ENCODE results near the gene TNPO1.

TNPO1 gene

GRCh38 chr5:72936893-72937292, 120.4 kb downstream of the TNPO1 start:
- DNase-seq, result no peak

GRCh38 chr5:72937517-72938061, 121.1 kb downstream of the TNPO1 start:
- DNase-seq, result no peak

DNA sequence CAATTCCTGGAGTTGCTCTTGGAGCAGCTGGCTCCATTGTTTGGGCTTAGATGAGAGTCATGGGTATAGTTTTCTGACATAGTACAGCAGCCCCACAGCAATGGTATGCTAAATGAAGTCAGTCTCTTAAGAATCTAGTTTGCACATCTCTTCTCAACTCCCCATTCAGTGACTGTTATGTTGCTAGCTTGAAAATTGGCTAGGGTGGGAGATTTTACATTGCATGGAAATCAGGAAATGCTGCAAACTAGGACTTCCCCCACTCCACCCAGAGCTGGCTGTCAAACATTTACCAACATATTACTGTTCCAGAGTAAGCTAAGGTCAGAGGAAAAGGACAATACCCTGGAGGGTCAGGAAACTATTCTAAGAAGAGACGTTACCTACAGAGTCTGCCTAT, 121.7 kb downstream of the TNPO1 start:
- no peak for DNase-seq

- no peak for DNase-seq
Measured at GRCh38 chr5:72940082-72940481, 123.6 kb downstream of the TNPO1 start.

GRCh38 chr5:72943307-72943706, 126.8 kb downstream of the TNPO1 start:
- DNase-seq, result no peak

- no peak for DNase-seq
Measured at GRCh38 chr5:72947498-72947897, 131.0 kb downstream of the TNPO1 start.

DNA sequence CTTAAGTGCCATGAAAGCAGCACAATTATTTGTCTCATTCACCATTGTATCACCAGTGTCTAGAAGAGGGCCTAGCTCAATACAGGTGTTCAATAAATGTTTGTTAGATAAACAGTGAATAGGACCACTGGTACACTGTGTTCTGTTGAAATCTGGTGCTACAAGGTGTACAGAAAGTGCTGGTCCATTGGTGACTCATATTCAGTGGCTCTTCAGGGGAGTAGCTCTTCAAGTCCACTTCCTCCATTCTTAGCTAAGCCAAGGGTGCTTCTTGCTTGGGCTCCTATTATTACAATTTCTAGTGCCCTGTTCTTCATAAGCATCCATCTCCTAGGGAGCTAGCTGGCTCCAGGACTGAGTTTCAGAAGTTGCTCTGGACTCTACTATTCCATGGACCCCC, 133.0 kb downstream of the TNPO1 start:
- DNase-seq, result no peak

DNA sequence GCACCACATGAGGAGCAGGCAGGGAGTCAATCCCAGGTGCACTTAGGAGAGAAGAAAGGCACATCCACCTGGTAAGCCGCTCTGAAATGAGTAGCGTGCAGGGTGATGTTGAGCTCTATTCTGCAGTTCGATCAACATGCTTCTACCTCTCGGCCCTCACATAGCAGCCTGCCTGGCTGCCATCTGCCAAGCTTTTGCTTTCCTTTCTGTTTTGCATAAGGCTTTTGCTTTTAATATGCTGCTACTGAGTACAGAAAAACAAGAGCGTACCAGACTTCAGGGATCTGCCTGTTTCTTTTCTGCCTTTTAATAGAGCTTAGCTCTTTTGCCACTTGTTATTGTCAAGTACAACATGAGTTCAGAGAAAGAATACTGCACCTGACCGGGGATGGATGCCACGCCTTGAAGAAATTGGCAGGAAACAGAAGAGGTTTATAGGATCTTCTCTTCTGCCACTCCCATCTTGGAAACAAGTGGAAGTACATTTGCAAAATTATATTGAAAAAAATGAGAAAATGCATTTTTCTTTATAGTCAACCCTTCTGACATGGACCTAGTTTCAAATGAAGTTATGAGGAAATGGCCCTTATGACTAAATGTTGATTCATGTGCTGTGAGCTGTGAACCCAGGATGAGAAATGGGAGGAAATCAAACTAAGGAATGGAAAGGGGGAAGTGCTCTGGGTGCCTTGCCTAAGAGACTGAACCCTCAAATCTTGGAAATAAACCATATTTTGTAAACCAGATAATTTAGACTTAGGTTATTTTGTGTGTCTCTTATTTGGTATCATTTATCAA, 135.4 kb downstream of the TNPO1 start:
- DNase-seq, result no peak

DNA sequence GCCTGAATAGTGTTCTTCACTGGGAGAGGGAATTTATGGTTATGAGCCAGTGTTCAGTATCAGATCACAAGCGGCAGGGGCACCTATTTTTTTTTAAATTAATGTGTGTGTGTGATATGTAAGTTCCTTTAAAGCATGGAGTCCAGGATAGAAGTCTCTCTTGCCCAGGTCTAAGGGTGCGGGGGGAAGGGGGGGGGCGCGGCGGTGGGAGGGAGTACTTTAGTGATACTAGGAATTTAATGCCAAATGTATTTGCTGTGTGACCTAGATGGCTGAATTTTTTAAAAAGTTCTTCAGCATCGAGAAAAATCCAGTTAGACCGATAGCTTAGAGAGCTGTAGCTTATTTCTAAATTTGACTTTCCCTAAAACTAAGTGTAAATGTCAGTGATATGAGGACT, 137.9 kb downstream of the TNPO1 start:
- no peak for DNase-seq

DNA sequence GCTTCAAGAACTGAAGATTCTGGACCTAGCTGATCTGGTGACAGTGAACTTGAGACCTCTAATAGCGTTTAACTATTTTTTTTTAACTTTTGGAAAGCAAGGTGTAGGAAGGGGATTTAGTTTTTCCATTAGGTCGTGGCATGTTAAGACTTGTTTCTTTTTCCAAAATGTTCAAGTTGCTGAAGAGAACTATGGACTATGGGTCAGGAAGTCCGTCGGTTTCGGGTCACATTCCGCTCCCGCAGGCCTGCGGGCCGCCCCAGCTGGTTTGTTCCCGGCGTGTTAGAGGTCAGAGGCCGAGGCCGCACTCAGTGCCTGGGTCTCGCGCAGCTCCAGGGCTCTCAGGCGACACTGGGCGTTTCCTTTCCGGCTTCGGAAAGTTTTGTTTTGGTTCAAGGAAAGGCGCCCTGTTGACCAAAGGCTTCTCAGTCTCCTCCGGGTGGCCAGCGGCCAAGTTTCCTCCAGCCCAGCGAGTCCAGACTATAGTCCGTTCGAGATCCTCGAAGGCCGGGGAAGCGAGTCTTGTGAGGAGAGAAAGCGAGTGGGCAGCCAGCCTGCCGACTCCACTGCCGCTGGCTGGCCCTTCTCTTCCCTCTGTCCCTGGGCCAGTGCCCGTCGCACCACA, 138.8 kb downstream of the TNPO1 start:
- no peak for DNase-seq

DNA sequence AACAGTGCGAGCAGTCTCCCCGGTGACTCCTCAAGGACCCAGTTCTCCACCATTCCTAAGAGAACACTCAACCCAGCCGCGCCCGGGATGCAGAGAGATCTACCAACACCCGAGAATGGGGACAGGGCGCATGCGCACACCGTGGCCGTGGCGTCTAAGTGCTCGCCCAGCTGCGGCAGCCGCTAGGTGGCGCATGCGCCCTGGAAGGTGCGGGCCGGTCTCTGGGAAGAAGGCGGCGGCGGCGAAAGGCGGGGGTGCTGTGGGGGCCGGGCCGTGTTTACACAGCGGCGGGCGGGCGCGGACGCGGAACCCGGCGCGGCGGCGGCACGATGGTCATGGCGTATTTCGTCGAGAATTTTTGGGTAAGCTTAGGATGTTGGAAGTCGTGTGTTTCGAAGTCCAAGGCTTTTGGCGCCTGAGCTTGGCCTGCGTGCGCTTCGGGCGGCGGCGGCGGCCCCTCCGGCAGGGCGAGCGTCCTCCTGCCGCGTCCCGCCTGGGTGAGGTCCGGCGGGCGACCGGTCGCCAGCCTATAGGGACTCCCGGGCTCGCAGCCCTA, 139.4 kb downstream of the TNPO1 start, which contains the start of gene FCHO2:
TSS of gene FCHO2 (plus strand) at position 274 of the 556 bp plus-strand sequence. CDS start at position 330, 56 bp downstream.
- DNase-seq, result peak; percentile 93 to 97

DNA sequence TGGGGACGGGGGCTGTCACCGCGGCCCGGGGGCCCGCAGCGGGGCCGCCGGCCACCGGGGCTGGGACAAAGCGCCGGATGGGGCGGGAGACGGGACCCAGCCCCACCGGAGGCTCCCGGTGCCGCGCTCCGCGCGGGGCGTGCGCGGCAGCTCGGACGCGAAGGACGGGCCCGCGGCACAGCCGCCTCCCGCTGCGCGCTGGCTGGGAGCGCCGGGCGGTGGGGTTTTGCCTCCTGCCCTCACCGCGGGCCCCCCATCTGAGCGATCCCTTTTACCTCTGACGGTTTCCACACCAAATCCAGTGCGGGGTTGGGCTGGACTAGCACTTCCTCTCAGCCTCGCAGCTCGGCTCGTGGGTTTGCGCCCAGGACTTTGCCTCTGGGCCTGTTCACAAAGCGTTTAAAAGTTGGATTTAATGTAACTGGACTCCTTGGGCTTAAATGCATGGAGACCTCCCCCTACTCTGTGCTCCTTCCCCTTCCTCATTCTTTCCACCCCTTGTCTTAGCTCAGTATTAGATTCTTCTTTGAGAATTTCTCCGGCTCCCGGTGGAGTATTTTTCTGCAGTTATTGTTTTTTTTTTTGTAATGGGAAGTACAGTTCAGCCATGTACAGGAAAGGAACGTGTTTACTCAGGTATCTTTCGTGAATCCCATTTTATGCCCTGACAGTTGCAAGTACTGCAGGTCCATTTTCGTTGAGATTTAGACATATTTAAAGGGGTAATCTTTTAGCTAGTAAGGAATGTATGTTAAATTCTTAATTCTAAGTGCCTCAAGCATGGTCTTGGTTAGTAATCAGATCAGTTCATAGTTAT, 140.1 kb downstream of the TNPO1 start:
- DNase-seq, result peak; percentile 17 to 39

- DNase-seq, result no peak
Measured at GRCh38 chr5:72957337-72957736, 140.9 kb downstream of the TNPO1 start.

- DNase-seq, result no peak
Measured at GRCh38 chr5:72959257-72959656, 142.8 kb downstream of the TNPO1 start.

Data from NCI-H446 (cell line).